Activated CD8-positive, alpha-beta T cell treated with anti-CD3 and anti-CD28 coated beads for 36 hours (primary cell): ENCODE measurements around the gene CCDC14. TPM values are rescaled to one million over a fixed set of nuclear protein-coding genes. Genes with fewer than 3 reads are reported as not detected.

ENCODE experiments used
- ATAC-seq: fragments of 200-7000 bp; cut with Tn5 transposase; one replicate; pipeline ENCODE4 v1.10.0; 2021; ENCODE audit warnings: mild to moderate bottlenecking, moderate library complexity
- CTCF ChIA-PET: fragments of 350-600 bp; sonication (Branson Sonifier 250); formaldehyde crosslinking; loops from one replicate; lab custom pipeline; 2021; ENCODE audit warnings: antibody characterized with exemption; lab: Charles Lee
- POLR2A ChIA-PET: fragments of 350-600 bp; sonication (Branson Sonifier 250); formaldehyde crosslinking; loops from one replicate; lab custom pipeline; 2021; ENCODE audit warnings: antibody characterized with exemption; lab: Charles Lee
- DNase-seq: peaks from one replicate; pipeline ENCODE4 v3.0.0-alpha.2; 2020
- H3K27ac Mint-ChIP-seq: one replicate; pipeline ENCODE4 v1.8.0; 2021; ENCODE audit warnings: mild to moderate bottlenecking, mixed read lengths
- H3K27me3 Mint-ChIP-seq: one replicate; pipeline ENCODE4 v1.8.0; 2021; ENCODE audit warnings: mixed read lengths
- H3K36me3 Mint-ChIP-seq: one replicate; pipeline ENCODE4 v1.8.0; 2021; ENCODE audit warnings: low read depth, mixed read lengths
- H3K4me1 Mint-ChIP-seq: one replicate; pipeline ENCODE4 v1.8.0; 2021; ENCODE audit warnings: low read depth, mixed read lengths
- H3K4me3 Mint-ChIP-seq: one replicate; pipeline ENCODE4 v1.8.0; 2021; ENCODE audit warnings: mild to moderate bottlenecking, moderate library complexity, mixed read lengths
- H3K9me3 Mint-ChIP-seq: one replicate; pipeline ENCODE4 v1.8.0; 2021; ENCODE audit warnings: mixed read lengths
- intact Hi-C: fragments of 100-400 bp; cut with micrococcal nuclease; formaldehyde crosslinking; loops from one replicate; pipeline ENCODE4 v1.10.0; 2022
- total RNA-seq, 2 experiments: library from RNA; stranded (reverse); gene quantifications; one replicate each; pipeline ENCODE4 v1.2.3, GENCODE V29; 2021
- TF ChIP-seq, protein P1 (sequence below): fragments of 200-600 bp; IDR thresholded peaks from one replicate; pipeline ENCODE4 v1.8.0; 2022; ENCODE audit warnings: antibody characterized with exemption, mild to moderate bottlenecking

The CCDC14 gene
- total RNA-seq, 2 experiments from 2014 or later, result 34.1 to 35.1 TPM

DNA sequence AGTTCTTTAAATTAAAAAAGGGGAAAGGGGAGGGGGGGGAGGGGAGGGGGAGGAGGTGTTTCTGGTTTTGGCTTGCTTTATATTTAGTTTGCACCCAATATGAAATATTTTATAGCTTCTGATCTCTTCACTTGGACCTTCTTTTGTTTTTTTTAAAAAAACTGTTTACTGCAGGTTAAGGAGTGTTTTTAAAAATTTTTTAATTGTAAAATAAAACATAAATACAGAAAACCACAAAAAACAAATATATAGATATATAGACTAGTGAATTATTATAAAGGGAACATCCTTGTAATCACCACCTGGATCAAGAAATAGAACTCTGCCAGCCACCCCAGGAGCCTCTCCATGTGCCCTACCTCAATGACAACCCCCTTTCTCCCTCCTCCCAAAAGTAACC is 76.0 kb downstream of the CCDC14 start:
- Mint-ChIP-seq H3K9me3 (no peaks in the 10 kb centered on the region), H3K27ac (no peak overlapping the region), H3K4me3 (no peak overlapping the region), H3K4me1 (peaks cover 11% of the 10 kb centered on the region), H3K27me3 (peaks cover 54% of the 10 kb centered on the region), H3K36me3 (no peaks in the 10 kb centered on the region)
- intact Hi-C loops, result no loop called here
- POLR2A ChIA-PET, result no interaction called here
- ATAC-seq, result no peak
- CTCF ChIA-PET, result no interaction called here
- TF ChIP-seq, protein P1, sequence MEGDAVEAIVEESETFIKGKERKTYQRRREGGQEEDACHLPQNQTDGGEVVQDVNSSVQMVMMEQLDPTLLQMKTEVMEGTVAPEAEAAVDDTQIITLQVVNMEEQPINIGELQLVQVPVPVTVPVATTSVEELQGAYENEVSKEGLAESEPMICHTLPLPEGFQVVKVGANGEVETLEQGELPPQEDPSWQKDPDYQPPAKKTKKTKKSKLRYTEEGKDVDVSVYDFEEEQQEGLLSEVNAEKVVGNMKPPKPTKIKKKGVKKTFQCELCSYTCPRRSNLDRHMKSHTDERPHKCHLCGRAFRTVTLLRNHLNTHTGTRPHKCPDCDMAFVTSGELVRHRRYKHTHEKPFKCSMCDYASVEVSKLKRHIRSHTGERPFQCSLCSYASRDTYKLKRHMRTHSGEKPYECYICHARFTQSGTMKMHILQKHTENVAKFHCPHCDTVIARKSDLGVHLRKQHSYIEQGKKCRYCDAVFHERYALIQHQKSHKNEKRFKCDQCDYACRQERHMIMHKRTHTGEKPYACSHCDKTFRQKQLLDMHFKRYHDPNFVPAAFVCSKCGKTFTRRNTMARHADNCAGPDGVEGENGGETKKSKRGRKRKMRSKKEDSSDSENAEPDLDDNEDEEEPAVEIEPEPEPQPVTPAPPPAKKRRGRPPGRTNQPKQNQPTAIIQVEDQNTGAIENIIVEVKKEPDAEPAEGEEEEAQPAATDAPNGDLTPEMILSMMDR, result no peak
- DNase-seq, result no peak

DNA sequence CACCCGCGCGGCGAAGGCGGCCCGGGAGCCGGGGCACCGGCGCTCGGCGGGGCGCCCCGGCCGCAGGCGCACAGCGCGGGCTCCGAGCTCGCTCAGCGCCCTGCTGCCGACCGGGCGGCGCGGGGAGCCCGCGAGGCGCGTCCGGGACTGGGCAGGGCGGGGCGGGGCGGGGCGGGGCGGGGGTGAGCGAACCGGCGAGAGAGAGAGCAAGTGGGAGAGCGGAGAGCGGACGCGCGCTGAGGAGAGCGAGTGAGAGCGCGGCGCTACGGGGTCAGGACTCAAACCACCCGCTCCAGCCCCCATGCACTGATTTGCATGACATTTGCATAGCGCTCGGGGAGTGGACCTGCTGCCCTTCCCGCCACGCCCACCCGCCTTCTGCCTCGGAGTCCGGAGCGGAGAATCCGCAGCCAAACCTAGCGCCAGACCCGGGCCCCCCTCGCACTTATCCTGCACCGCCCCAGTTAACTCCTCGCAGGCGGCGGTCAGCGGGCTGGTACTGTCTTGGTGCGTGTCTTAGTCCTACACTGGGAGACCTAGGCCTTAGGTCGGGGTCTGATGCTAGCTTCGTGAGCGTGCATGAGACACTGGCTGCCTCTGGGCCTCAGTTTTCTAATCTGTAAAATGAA is 76.7 kb downstream of the CCDC14 start, which contains the start of gene MYLK:
Gene MYLK, minus strand, starts transcription at position 130 of the 629 bp plus-strand sequence. CDS start 90,491 bp downstream, outside the sequence.
- no peaks in the 10 kb centered on the region for H3K36me3 Mint-ChIP-seq
- H3K9me3 Mint-ChIP-seq, result no peaks in the 10 kb centered on the region
- ChIA-PET CTCF (interaction anchor here (0.8 kb wide), 1 partner anchor 10 kb away, joined by 3 read pairs; no protein-coding TSS in a partner anchor), POLR2A (no interaction called here)
- H3K27me3 Mint-ChIP-seq, result peaks cover 50% of the 10 kb centered on the region
- TF ChIP-seq, protein P1, result no peak
- DNase-seq (peak; percentile 67), ATAC-seq (peak; percentile 95)
- intact Hi-C loops, result no loop called here
- H3K4me3 Mint-ChIP-seq, result peak within 1 kb of the TSS; percentile 71
- no peak within 1 kb of the TSS for H3K27ac Mint-ChIP-seq
- peaks cover 11% of the 10 kb centered on the region for H3K4me1 Mint-ChIP-seq

DNA sequence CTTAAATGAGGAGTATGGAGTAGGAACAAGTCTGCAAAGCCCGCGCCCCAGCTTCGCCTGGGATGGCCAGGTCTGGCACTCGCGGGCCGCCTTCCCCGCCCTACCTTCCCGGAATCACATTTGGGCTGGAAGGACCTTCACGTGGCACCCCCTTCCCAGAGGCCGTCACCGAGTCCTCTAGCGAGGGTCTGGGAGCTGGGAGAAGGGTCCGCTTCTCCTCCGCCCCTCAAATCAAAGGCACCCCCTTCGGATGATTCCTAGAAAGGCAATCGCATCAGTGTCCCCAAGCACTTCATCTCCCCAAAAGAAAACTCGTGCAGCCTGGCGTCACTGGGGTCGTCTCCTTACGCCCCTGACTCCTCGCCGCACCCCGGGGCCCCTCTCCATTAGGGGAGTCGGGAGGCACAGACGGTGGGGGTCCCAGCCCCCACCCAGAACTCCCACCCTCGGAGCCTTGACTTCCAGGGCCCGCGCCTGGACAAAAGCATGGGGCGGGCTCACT is 77.3 kb downstream of the CCDC14 start:
- TF ChIP-seq, protein P1, result no peak
- Mint-ChIP-seq H3K36me3 (no peaks in the 10 kb centered on the region), H3K4me1 (peaks cover 11% of the 10 kb centered on the region), H3K27ac (no peak overlapping the region), H3K27me3 (peaks cover 47% of the 10 kb centered on the region), H3K9me3 (no peaks in the 10 kb centered on the region), H3K4me3 (peak overlapping the region; percentile 35)
- intact Hi-C loops, result no loop called here
- no peak for ATAC-seq
- POLR2A ChIA-PET, result no interaction called here
- CTCF ChIA-PET, result interaction anchor here (0.8 kb wide), 1 partner anchor 11 kb away, joined by 3 read pairs; no protein-coding TSS in a partner anchor
- no peak for DNase-seq

DNA sequence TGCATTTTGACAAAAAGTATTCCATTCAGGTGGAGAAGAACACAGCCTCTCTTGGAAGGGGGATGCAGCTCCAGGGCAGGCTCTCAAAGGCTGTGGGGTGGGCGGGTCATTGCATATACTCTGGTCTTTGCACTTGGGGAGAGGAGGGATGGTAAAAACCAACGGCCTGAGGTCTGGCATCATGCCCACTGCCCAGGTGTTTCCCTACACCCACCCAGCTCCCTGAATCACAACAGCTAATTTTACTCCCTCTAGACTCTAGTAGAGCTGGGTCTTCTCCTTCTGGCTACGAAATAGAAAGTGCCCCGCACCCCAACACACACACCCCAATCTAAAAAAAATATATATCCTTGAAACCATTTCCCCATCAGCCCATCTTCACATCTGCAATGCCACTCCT is 77.9 kb downstream of the CCDC14 start:
- DNase-seq (no peak), ATAC-seq (no peak)
- peak overlapping the region; percentile 35 for H3K4me3 Mint-ChIP-seq
- intact Hi-C loops, result no loop called here
- H3K4me1 Mint-ChIP-seq, result peaks cover 11% of the 10 kb centered on the region
- no peaks in the 10 kb centered on the region for H3K36me3 Mint-ChIP-seq
- POLR2A ChIA-PET, result no interaction called here
- H3K27me3 Mint-ChIP-seq, result peaks cover 43% of the 10 kb centered on the region
- TF ChIP-seq, protein P1, result no peak
- CTCF ChIA-PET, result no interaction called here
- no peak overlapping the region for H3K27ac Mint-ChIP-seq
- H3K9me3 Mint-ChIP-seq, result no peaks in the 10 kb centered on the region

DNA sequence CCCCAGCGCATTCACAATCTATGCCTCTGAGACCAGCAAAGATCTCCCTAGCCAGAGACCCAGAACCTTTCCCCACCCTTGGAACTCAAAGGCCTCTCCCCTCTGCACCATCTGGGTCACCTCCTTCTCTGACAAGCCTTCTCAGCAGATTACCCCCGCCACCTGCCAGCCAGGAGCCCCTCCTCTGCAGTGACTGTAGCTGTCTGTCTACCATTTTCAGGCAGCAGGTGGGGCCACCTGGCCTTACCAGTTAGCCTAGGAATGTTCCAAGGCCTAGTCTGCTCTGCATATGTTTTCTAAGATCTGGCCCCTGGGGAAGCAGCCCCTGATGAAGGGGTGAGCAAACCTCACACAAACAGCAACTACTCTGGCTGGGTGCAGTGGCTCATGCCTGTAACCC is 79.3 kb downstream of the CCDC14 start:
- intact Hi-C loops, result no loop called here
- TF ChIP-seq, protein P1, result no peak
- Mint-ChIP-seq H3K4me3 (no peak overlapping the region), H3K36me3 (no peaks in the 10 kb centered on the region), H3K27me3 (peaks cover 39% of the 10 kb centered on the region), H3K4me1 (peaks cover 11% of the 10 kb centered on the region), H3K9me3 (no peaks in the 10 kb centered on the region), H3K27ac (no peak overlapping the region)
- ATAC-seq, result no peak
- ChIA-PET POLR2A (no interaction called here), CTCF (no interaction called here)
- DNase-seq, result no peak
